Stimulated activated CD8-positive, alpha-beta memory T cell treated with anti-CD3 and anti-CD28 coated beads, Interleukin-15, amount 100 ng/mL, for 1 hour (primary cell): ENCODE results near the gene PYGB.
"Not testable (repeated sequence)": the region's sequence is repeated elsewhere in the genome, so short reads cannot be mapped to it uniquely, and the experiment has no call there.

ENCODE experiments used
- DNase-seq: peaks from one replicate; pipeline ENCODE4 v3.0.0-alpha.2; 2020; ENCODE audit warnings: low read depth

PYGB gene

DNA sequence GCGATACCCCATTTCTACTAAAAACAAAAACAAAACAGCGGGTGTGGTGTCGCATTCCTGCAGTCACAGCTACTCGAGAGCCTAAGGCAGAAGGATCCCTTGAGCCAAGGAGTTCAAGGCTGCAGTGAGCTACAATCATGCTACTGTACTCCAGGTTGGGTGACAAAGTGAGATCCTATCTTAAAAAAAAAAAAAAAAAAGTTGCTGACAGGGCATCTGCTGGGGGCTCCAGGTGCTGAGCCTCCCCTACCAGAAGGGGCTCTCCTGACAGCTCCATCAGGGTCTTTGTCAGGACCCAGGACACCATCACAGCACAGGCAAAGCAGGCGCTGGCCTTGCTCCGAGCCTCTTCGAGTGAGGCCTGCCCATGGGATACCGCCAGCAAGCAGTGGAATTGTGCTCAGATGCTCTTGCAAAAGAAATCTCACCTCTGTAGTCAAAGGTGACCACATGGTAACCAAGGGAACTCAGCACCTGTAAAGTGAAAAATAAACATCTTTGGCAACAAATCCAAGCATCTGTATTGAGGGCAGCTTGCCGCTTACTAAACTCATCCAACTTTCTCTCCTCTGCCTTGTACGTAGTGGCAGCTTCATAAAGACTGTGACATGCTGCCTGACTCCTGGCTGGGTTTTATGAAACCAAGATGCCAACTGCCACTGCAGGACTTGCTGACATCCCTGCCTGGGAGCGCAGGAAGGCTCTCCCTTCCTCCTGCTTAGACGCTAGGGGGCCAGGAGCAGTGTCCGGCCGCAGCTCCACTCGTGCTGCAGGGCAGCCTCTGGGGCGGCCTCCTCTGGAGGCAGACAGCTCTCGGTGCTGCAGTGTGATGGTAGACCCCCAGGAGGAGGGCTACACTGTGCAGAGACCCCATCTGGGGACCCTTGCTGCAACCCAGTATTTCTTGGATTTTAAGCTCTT is 66.9 kb downstream of the PYGB start:
- no peak for DNase-seq

GRCh38 chr20:25315418-25316210 is 67.7 kb downstream of the PYGB start:
- no peak for DNase-seq

- no peak for DNase-seq
Observed at GRCh38 chr20:25316506-25317190, 68.8 kb downstream of the PYGB start.

DNA sequence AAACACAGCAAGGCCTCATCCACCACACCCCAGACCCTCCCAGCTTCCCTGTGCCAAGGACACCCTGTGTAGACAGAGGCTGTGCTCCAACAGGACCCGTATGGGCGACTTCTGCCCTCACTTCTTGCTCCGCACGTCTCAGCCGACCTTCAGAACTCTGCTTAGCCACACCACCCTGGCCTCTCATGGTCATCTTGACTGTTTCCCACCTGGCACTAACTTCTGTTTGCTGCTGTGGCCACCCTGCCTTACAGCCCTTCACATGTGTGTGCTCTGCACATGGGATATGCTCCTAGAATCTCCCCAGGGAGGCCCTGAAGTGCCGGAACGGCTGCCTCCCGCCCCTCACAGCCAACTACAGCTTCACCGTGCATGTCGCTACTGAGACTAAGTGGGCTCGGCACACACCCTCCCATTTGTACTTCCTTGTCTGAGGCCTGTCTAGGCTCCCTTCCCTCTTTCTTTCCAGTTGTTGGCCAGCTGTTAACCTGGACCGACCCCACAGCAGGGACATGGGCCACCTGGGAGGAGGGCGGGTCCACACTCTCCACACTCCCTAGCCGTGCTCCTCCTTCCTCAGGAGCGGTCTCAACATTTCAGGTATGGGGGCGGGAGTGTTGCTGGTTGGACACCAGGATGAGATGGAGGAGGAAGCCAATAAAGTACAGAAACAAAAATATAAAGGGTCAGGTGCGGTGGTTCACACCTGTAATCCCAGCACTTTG is 69.6 kb downstream of the PYGB start:
- DNase-seq, result no peak

GRCh38 chr20:25318471-25319240 is 70.8 kb downstream of the PYGB start:
- no peak for DNase-seq

DNA sequence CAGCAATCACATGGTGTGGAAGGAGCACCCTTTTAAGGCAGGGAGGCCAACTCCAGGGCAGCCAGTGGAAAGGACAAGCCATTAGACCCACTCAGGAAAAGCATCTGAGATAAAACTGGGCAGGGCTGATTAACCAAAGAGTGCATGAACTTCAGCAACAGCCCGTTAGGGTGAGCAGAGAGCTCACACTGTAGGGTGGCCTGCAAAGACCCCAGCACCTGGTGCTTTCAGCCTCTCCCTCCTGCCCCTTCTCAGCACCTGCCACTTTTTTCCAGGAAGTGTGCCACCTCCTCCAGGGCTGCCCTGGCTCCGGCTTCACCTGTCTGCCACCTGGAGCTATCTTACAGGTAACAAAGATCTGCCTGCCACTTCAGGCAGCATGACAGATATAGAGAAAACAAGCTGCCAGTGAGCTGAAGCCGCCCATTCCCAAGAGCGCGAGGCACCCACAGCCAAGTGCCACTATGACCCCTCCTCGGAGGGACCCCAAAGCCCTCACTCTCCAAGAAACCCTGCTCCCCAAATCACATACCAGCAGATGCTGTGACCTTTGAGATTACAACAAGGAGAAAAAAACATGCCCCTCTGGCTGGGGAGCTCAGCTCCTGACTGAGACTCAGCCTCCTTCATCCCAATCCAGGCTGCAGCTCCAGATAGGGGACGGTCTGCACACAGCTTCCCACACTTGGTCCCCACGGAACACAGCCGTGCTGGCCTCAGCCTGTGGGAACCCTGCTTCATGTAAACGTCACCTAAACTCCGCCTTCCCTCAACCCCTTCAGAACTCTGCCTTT is 71.6 kb downstream of the PYGB start:
- DNase-seq, result no peak

DNA sequence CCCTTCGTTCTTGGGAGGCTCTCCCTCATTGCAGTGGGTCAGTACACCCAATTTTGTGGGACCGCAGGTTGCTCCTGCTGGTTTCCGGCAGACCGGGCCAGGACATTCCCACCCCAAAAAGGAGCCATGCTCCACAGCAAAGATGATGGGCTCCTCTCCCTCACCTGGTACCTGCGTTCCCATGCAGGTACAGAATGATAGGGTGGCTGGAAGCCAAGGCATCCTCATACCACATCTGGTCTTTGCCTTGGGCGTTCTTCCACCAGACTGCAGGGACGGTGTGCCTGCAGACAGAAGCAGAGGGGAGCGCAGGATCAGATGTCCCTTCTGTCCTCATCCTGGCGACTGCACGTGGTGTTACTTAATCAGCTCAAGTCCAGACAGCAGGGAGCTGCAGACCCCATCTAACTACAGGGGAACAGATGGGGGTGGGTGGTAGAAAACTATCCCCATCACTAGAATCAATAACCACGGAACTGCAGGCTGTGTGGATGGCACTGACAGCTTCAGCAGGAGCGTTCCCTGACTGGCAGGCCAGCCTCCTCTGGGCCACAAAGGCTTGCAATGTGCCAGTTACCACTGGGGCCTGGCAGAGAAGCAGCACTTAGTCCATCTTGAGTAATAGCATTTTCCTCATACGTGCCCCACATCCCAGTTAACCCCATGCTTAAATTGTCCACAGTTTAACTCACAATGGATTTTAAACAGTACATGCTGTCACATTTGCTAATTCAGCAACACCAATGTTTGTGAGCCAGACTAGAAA is 72.3 kb downstream of the PYGB start:
- DNase-seq, result no peak

DNA sequence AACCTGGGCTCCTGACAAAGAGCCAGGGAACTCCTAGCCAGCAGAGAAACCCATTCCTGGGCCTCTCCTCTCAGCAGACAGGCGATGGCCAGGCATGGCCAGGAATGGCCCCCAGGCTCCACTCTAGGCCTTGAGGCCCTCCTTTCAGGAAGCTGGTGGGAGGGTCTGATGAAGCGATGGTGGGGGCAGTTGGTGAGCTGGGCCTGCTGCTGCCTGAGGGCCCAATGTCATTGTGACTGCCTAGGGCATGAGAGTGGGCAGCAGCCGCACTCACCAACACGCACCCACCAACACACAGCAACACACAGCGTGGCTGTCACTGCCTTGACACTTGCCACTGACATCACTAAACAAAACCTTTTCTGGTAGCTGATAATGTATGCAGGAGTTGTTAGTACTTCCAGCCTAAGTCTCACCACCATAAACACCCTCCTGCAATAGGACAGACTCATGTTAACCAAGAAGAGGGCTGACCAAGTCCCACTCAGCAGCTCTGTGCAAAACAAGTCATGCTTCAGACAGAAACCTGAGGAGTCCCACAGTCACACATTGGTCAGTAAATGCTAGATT is 73.5 kb downstream of the PYGB start:
- DNase-seq, result no peak

GRCh38 chr20:25321991-25322390 is 74.1 kb downstream of the PYGB start:
- no peak for DNase-seq

DNA sequence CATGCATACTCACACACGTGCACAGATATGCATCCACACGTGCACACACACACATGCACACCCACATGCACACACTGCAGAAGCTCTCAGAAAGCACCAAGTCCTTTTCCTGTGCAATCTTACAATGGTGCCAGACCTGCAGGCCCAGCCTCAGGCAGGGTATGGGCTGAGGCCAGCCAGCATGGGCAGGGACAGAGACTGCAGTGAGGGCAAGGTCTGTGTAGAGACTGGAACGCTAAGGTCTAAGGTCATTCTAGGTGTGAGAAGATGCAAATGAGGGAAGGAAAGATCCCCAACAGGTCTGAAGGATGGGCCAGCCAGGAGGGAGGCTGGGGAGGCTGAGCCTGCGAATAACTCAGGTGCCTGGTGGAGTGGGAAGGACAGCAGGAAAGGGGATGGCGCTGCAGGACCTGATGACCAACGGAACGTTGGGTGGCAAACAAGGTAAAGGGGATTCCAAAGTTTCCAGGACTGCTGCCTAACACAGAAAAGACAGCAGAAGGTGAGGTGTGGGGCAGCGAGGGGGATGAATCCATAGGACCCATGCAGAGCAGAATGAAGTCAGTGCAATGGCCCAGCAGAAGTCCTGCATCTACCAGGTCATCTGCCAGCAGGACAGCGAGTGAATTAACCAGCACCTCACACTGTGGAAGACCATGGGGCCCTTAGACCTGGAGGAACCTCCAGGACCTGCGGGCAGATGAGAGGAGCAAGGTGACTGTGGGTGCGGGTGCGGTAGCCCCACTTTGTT is 75.8 kb downstream of the PYGB start:
- no peak for DNase-seq

DNA sequence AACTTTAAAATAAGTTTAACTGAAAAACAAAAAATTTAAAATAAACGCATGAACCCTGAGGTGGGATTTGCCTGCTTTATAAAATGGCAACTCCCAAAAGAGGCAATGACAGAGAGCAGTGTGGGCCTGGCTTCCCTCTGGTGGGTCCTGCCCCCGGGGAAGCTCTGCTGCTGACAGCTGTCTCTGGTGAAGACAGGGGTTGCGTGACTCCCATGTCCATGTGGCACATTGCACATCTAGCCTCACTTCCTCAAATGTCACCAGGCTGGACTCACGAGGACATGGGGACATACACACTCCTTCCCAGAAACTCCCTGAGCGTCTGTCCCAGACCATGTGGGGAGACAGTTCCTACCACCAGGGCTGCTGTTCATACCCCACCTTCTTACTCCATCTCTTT is 76.5 kb downstream of the PYGB start:
- no peak for DNase-seq

DNA sequence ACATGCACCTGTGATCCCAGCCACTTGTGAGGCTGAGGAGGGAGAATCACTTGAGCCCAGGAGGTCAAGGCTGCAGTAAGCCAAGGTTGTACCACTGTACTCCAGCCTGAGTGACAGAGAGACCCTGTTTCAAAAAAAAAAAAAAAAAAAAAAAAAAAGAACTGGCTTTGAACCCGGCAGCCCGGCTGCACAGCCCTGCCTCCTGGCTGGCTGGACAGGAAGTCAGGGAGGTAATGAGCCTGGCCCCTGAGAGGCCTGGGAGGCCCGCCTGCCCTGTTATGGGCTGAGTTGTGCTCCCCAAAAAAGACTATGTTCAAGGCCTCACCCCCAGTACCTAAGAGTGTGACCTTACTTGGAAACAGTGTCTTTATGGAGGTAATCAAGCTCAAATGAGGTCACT is 77.2 kb downstream of the PYGB start:
- no peak for DNase-seq

DNA sequence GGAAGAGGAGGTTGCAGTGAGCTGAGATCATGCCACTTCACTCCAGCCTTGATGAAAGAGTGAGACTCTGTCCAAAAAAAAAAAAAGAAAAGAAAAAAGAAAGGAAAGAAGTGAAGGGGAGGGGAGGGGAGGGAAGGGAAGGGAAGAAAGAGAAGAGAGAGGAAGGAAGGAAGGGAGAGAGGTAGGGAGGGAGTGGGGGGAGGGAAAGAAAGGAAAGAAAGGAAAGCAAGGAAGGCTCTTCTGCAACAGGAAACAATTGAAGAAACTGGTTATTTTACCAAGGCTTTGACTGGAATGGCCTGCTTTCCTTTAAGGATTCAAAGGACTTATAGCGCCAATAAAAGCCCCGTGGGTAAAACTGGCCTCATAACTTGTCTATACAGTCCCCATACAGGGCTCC is 78.1 kb downstream of the PYGB start:
- no peak for DNase-seq

- DNase-seq, result no peak
Observed at GRCh38 chr20:25327521-25328235, 79.8 kb downstream of the PYGB start.

DNA sequence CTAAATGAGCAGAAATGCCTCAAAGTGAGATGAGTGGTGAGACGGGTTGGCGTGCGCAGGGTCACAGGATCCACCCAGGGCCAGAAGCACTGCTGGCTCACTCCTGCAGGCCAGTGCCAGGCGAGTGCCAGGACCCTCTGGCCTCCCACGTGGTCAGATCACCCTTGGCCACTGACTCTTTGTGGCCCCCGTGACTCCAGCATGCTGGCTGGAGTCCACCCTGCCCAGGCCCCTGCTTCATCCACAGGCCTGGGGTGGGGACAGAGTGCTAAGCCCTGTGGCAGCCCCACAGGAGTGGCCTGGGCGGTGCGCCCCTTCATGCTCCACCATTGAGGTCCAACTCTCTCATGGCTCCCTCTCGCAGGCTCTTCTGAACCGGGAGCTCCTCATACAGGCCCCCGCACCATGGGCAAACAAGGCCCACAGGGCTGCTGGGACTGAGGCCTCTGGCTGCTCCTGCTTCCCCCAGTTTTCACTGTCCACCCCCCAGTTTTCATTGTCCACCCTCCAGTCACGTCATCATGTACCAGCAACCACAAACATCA is 81.1 kb downstream of the PYGB start:
- DNase-seq, result no peak

DNA sequence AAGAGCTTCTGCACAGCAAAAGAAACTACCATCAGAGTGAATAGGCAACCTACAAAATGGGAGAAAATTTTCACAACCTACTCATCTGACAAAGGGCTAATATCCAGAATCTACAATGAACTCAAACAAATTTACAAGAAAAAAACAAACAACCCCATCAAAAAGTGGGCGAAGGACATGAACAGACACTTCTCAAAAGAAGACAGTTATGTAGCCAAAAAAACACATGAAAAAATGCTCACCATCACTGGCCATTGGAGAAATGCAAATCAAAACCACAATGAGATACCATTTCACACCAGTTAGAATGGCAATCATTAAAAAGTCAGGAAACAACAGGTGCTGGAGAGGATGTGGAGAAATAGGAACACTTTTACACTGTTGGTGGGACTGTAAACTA is 87.1 kb downstream of the PYGB start:
- DNase-seq, result not testable (repeated sequence)
